Esophagus squamous epithelium (tissue), 5 donors: ENCODE results near the gene STK32A. TPM values are rescaled to one million over a fixed set of nuclear protein-coding genes. Genes with fewer than 3 reads are reported as not detected.

Experiments
- DNase-seq: peaks from one replicate; lab custom pipeline; 2025; lab: John Stamatoyannopoulos, UW
- H3K27ac ChIP-seq, 4 donors: fragments of 200-600 bp; sonication (generic); one replicate each; pipeline ENCODE4 v1.5.1; 2016 to 2019; ENCODE audit warnings: mild to moderate bottlenecking in 1 of 4
- H3K27me3 ChIP-seq, 4 donors: fragments of 200-600 bp; sonication (generic); 1 replicate in 3 of 4; 2 replicates in 1 of 4; pipeline versions ENCODE4 v1.5.1 to v1.6.0; 2017 to 2021; ENCODE audit warnings: antibody characterized with exemption in 1 of 4
- H3K36me3 ChIP-seq, 3 donors: fragments of 200-600 bp; sonication (generic); one replicate each; pipeline ENCODE4 v1.5.1; 2016 to 2019
- H3K4me1 ChIP-seq, 3 donors: fragments of 200-600 bp; sonication (generic); one replicate each; pipeline ENCODE4 v1.5.1; 2017 to 2019
- H3K4me3 ChIP-seq, 4 donors: fragments of 200-600 bp; sonication (generic); 1 replicate in 3 of 4; 2 replicates in 1 of 4; pipeline ENCODE4 v1.5.1; 2016 to 2019; ENCODE audit warnings: mild to moderate bottlenecking in 2 of 4, moderate library complexity in 1 of 4
- H3K9me3 ChIP-seq, 3 donors: fragments of 200-600 bp; sonication (generic); one replicate each; pipeline ENCODE4 v1.5.1; 2016 to 2019
- POLR2A ChIP-seq, 4 donors: fragments of 450-650 bp; IDR thresholded peaks; one replicate each; pipeline ENCODE4 v1.6.1; 2017; ENCODE audit warnings: antibody characterized with exemption in 4 of 4, mild to moderate bottlenecking in 4 of 4, moderate library complexity in 3 of 4
- WGBS, 2 donors: methylation state at CpG; one replicate each; pipeline ENCODE4 v1.1.5; 2018; 5-methylcytosine and 5-hydroxymethylcytosine counted together
- intact Hi-C: fragments of 100-400 bp; cut with DNase I; formaldehyde crosslinking; loops from one replicate; pipeline ENCODE4 v1.15.0; 2022
- total RNA-seq, 4 donors: library from RNA; depleted of rRNA; stranded (reverse); fragments of >200 nt; gene quantifications; one replicate each; pipeline ENCODE4 v1.1.0, GENCODE V29; 2016
- TF ChIP-seq, protein P1 (sequence below), 6 experiments: fragments of 450-650 bp in 4 of 6; fragments of 200-600 bp in 2 of 6; sonication (generic) in 2 of 6; IDR thresholded peaks; one replicate each; pipeline ENCODE4 v1.5.1; 2016 to 2019; ENCODE audit warnings: antibody characterized with exemption in 6 of 6, mild to moderate bottlenecking in 4 of 6, moderate library complexity in 4 of 6
- donor health status: DM: yes; HTN: yes; CAD: no.

The STK32A gene
- total RNA-seq, 4 donors from 2014 or later: 0.26 to 1.7 (median 0.38) TPM; not detected in 1

DNA sequence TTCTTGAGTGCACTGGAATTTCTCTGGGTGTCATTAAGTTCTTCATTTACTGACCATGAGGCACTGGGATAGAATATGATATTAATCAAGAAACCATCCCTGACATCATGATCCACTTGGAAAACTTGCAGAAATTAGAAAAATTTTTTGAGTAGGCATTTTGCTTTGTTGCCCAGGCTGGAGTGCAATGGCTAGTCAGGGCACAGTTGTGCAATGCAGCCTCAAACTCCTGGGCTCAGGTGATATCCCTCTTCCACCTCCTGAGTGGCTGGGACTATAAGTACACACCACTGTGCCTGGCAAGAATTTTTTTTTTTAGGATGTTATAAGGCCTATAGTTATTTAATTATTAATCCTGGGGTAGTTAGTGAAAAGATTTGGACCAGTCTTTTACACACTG, 106.5 kb downstream of the STK32A start:
- TF ChIP-seq, protein P1, sequence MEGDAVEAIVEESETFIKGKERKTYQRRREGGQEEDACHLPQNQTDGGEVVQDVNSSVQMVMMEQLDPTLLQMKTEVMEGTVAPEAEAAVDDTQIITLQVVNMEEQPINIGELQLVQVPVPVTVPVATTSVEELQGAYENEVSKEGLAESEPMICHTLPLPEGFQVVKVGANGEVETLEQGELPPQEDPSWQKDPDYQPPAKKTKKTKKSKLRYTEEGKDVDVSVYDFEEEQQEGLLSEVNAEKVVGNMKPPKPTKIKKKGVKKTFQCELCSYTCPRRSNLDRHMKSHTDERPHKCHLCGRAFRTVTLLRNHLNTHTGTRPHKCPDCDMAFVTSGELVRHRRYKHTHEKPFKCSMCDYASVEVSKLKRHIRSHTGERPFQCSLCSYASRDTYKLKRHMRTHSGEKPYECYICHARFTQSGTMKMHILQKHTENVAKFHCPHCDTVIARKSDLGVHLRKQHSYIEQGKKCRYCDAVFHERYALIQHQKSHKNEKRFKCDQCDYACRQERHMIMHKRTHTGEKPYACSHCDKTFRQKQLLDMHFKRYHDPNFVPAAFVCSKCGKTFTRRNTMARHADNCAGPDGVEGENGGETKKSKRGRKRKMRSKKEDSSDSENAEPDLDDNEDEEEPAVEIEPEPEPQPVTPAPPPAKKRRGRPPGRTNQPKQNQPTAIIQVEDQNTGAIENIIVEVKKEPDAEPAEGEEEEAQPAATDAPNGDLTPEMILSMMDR (IDR thresholded peaks at IDR 0.05): no peak
- no peak for TF ChIP-seq POLR2A (IDR thresholded peaks at IDR 0.05)
- intact Hi-C loops: no loop called here
- no peak for DNase-seq
- no peak overlapping the region for H3K27ac ChIP-seq
- H3K27me3 ChIP-seq: no peaks in the 10 kb centered on the region
- no peaks in the 10 kb centered on the region for H3K36me3 ChIP-seq
- H3K4me3 ChIP-seq: no peak overlapping the region
- H3K4me1 ChIP-seq: no peaks in the 10 kb centered on the region
- H3K9me3 ChIP-seq: no peaks in the 10 kb centered on the region

DNA sequence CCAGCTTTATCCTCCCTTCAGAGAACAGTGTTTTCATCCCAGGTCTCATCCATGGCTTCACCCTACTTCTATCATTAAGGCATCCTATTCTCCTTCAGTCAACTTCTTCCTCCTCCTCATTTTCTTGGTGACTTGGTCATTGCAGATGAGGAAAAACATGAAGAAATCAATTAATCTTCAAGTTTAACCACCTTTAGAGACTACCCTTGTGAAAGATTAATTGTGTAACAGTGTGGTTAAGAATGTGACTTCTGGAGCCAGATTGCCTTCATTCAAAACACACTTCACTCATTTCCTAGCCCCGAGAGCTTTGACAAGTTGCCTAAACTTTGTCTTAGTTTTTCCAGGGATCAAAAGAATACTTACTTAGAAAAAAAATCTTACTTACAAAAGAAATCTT, 110.0 kb downstream of the STK32A start:
- H3K27ac ChIP-seq: no peak overlapping the region
- no peaks in the 10 kb centered on the region for H3K36me3 ChIP-seq
- intact Hi-C loops: no loop called here
- DNase-seq: no peak
- H3K27me3 ChIP-seq: no peaks in the 10 kb centered on the region
- 5 to 19% methylated on average over 1 of the region's 1 CpG for WGBS, 2 donors
- no peak overlapping the region for H3K4me3 ChIP-seq
- no peaks in the 10 kb centered on the region for H3K9me3 ChIP-seq
- no peaks in the 10 kb centered on the region for H3K4me1 ChIP-seq
- TF ChIP-seq POLR2A (IDR thresholded peaks at IDR 0.05): no peak
- TF ChIP-seq, protein P1 (IDR thresholded peaks at IDR 0.05): no peak

DNA sequence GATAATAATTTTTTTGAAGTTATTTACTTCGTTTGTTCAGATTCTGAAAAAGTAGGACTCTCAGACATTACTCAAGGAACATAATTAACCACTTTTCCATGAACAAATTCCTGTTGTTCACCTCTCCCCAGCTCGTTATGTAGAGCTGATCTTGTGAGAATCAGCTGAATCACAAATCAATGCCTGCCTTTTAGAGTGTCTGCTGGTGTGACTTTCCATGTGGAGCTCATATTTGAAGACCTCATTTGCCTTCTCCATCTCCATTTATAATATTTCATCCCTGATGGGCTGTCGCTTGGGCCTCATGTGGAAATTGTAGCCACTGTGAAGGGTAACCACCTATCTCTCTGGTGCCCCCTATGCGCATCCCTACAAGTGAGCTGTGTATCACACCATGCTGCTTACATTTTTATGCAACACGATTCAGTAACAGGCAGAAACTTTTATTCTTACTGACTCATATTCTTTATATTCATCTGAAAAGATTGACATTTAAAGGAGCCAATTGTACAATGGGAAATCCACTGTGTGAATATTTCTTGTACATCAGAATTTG, 111.3 kb downstream of the STK32A start:
- Histone ChIP-seq H3K4me3 (no peak overlapping the region), H3K9me3 (no peaks in the 10 kb centered on the region), H3K27ac (no peak overlapping the region), H3K36me3 (no peaks in the 10 kb centered on the region), H3K27me3 (no peaks in the 10 kb centered on the region), H3K4me1 (no peaks in the 10 kb centered on the region)
- TF ChIP-seq, protein P1 (IDR thresholded peaks at IDR 0.05): no peak
- TF ChIP-seq POLR2A (IDR thresholded peaks at IDR 0.05): no peak
- 67% methylated on average over 5 of the region's 5 CpGs for WGBS, 2 donors
- no peak for DNase-seq
- intact Hi-C loops: no loop called here

DNA sequence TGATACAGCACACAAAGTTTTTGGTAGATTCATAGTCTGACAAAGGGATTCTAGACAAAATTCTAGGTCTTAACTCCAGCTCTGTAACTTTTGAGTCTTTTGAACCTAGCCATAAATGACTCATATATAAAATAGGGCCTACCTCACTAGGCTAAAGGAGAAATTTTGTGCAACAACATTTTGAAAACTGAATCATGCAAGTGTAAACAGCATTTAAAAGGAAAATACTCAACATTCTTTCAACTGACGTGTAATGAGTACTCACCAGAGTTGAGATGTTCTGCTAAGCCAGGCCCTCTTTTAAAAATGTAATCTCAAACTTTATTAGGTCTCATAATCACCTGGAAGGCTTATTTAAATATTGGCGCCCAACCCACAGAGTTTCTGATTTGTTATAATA, 113.2 kb downstream of the STK32A start:
- H3K9me3 ChIP-seq: no peaks in the 10 kb centered on the region
- no peak overlapping the region for H3K4me3 ChIP-seq
- no peaks in the 10 kb centered on the region for H3K36me3 ChIP-seq
- TF ChIP-seq, protein P1 (IDR thresholded peaks at IDR 0.05): no peak
- TF ChIP-seq POLR2A (IDR thresholded peaks at IDR 0.05): no peak
- no peaks in the 10 kb centered on the region for H3K27me3 ChIP-seq
- no peak for DNase-seq
- no peak overlapping the region for H3K27ac ChIP-seq
- H3K4me1 ChIP-seq: no peaks in the 10 kb centered on the region
- 66 to 88% methylated on average over 2 of the region's 2 CpGs for WGBS, 2 donors
- intact Hi-C loops: no loop called here

DNA sequence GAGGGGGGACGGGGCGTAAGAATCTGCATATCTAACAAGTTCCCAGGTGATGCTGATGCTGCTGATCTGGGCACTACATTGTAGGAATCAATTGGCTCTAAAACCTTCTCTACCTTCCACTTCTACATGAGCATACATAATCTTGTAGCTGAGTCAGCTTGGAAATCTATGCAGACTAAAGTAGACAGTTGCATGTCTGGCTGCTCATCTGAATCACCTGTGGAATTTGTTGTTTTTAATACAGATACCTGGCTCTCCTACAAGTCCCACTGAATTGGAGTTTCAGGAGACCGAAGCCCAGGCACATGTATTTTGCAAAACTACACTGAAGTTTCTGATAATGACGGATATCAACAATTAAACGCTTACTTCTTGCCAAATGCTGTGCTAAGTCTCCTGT, 113.6 kb downstream of the STK32A start:
- 94 to 96% methylated on average over 5 of the region's 5 CpGs for WGBS, 2 donors
- no peaks in the 10 kb centered on the region for H3K4me1 ChIP-seq
- no peak overlapping the region for H3K4me3 ChIP-seq
- TF ChIP-seq, protein P1 (IDR thresholded peaks at IDR 0.05): no peak
- TF ChIP-seq POLR2A (IDR thresholded peaks at IDR 0.05): no peak
- H3K36me3 ChIP-seq: no peaks in the 10 kb centered on the region
- no peaks in the 10 kb centered on the region for H3K27me3 ChIP-seq
- intact Hi-C loops: no loop called here
- no peaks in the 10 kb centered on the region for H3K9me3 ChIP-seq
- DNase-seq: no peak
- H3K27ac ChIP-seq: no peak overlapping the region
